Activated B cell treated with CpG ODN at 0.5 μM for 24 hours (primary cell): ENCODE data around the gene CDX1. TPM values are rescaled to one million over a fixed set of nuclear protein-coding genes. Genes with fewer than 3 reads are reported as not detected.

ENCODE experiments used
- ATAC-seq: fragments of 200-7000 bp; cut with Tn5 transposase; one replicate; pipeline ENCODE4 v1.10.0; 2021; ENCODE audit warnings: low read depth, mild to moderate bottlenecking, moderate library complexity
- CTCF ChIA-PET: fragments of 350-600 bp; sonication (Branson Sonifier 250); formaldehyde crosslinking; loops from one replicate; lab custom pipeline; 2021; ENCODE audit warnings: antibody characterized with exemption; lab: Charles Lee
- POLR2A ChIA-PET: fragments of 350-600 bp; sonication (Branson Sonifier 250); formaldehyde crosslinking; loops from one replicate; lab custom pipeline; 2021; ENCODE audit warnings: antibody characterized with exemption; lab: Charles Lee
- DNase-seq: peaks from one replicate; pipeline ENCODE4 v3.0.0; 2022
- H3K27ac Mint-ChIP-seq: one replicate; pipeline ENCODE4 v1.8.0; 2020; ENCODE audit warnings: mixed read lengths
- H3K27me3 Mint-ChIP-seq: one replicate; pipeline ENCODE4 v1.8.0; 2021; ENCODE audit warnings: mixed read lengths
- H3K36me3 Mint-ChIP-seq: one replicate; pipeline ENCODE4 v1.8.0; 2021; ENCODE audit warnings: low read depth, mixed read lengths
- H3K4me1 Mint-ChIP-seq: one replicate; pipeline ENCODE4 v1.8.0; 2021; ENCODE audit warnings: mixed read lengths
- H3K4me3 Mint-ChIP-seq: one replicate; pipeline ENCODE4 v1.8.0; 2020; ENCODE audit warnings: mild to moderate bottlenecking, mixed read lengths
- H3K9me3 Mint-ChIP-seq: one replicate; pipeline ENCODE4 v1.8.0; 2020; ENCODE audit warnings: mixed read lengths
- intact Hi-C: fragments of 100-400 bp; cut with micrococcal nuclease; formaldehyde crosslinking; loops from one replicate; pipeline ENCODE4 v1.15.1; 2024
- total RNA-seq: library from RNA; stranded (reverse); gene quantifications from 2 replicates; pipeline ENCODE4 v1.2.3, GENCODE V29; 2022
- TF ChIP-seq, protein P1 (sequence below): fragments of 200-600 bp; IDR thresholded peaks from one replicate; pipeline ENCODE4 v1.8.0; 2022; ENCODE audit warnings: antibody characterized with exemption, mild to moderate bottlenecking

The CDX1 gene
- total RNA-seq, 1 donor from 2014 or later = not detected

- CTCF ChIA-PET = interaction anchor here (1.1 kb wide), 1 partner anchor 87 kb away, joined by 6 read pairs; no protein-coding TSS in a partner anchor
- POLR2A ChIA-PET = no interaction called here
- Mint-ChIP-seq H3K4me1 (no peaks in the 10 kb centered on the region), H3K27ac (no peak overlapping the region), H3K36me3 (no peaks in the 10 kb centered on the region), H3K27me3 (peaks cover 2% of the 10 kb centered on the region), H3K9me3 (no peaks in the 10 kb centered on the region), H3K4me3 (no peak overlapping the region)
- DNase-seq (no peak), ATAC-seq (no peak)
- intact Hi-C loops = loop anchor here (10.0 kb wide), 1 partner anchor 297 kb away; no protein-coding TSS in a partner anchor
- TF ChIP-seq, protein P1, sequence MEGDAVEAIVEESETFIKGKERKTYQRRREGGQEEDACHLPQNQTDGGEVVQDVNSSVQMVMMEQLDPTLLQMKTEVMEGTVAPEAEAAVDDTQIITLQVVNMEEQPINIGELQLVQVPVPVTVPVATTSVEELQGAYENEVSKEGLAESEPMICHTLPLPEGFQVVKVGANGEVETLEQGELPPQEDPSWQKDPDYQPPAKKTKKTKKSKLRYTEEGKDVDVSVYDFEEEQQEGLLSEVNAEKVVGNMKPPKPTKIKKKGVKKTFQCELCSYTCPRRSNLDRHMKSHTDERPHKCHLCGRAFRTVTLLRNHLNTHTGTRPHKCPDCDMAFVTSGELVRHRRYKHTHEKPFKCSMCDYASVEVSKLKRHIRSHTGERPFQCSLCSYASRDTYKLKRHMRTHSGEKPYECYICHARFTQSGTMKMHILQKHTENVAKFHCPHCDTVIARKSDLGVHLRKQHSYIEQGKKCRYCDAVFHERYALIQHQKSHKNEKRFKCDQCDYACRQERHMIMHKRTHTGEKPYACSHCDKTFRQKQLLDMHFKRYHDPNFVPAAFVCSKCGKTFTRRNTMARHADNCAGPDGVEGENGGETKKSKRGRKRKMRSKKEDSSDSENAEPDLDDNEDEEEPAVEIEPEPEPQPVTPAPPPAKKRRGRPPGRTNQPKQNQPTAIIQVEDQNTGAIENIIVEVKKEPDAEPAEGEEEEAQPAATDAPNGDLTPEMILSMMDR = no peak
Observed at GRCh38 chr5:150131461-150131860, 35.1 kb upstream of the CDX1 start.

GRCh38 chr5:150131978-150132694, 34.4 kb upstream of the CDX1 start:
- H3K27me3 Mint-ChIP-seq = peaks cover 2% of the 10 kb centered on the region
- CTCF ChIA-PET = no interaction called here
- intact Hi-C loops = loop anchor here (10.0 kb wide), 1 partner anchor 297 kb away; no protein-coding TSS in a partner anchor
- DNase-seq = no peak
- POLR2A ChIA-PET = no interaction called here
- H3K4me3 Mint-ChIP-seq = no peak overlapping the region
- no peak overlapping the region for H3K27ac Mint-ChIP-seq
- H3K36me3 Mint-ChIP-seq = no peaks in the 10 kb centered on the region
- H3K9me3 Mint-ChIP-seq = no peaks in the 10 kb centered on the region
- no peak for ATAC-seq
- TF ChIP-seq, protein P1 = no peak
- H3K4me1 Mint-ChIP-seq = no peaks in the 10 kb centered on the region

GRCh38 chr5:150132740-150133139, 33.8 kb upstream of the CDX1 start:
- Mint-ChIP-seq H3K27ac (no peak overlapping the region), H3K4me1 (no peaks in the 10 kb centered on the region), H3K27me3 (peaks cover 2% of the 10 kb centered on the region), H3K4me3 (no peak overlapping the region), H3K9me3 (no peaks in the 10 kb centered on the region), H3K36me3 (no peaks in the 10 kb centered on the region)
- CTCF ChIA-PET = no interaction called here
- POLR2A ChIA-PET = no interaction called here
- TF ChIP-seq, protein P1 = no peak
- intact Hi-C loops = loop anchor here (10.0 kb wide), 1 partner anchor 298 kb away; no protein-coding TSS in a partner anchor
- no peak for DNase-seq
- no peak for ATAC-seq

- ChIA-PET CTCF (no interaction called here), POLR2A (no interaction called here)
- ATAC-seq = no peak
- peaks cover 2% of the 10 kb centered on the region for H3K27me3 Mint-ChIP-seq
- intact Hi-C loops = loop anchor here (10.0 kb wide), 1 partner anchor 299 kb away; no protein-coding TSS in a partner anchor
- no peak overlapping the region for H3K27ac Mint-ChIP-seq
- no peaks in the 10 kb centered on the region for H3K9me3 Mint-ChIP-seq
- no peaks in the 10 kb centered on the region for H3K4me1 Mint-ChIP-seq
- H3K36me3 Mint-ChIP-seq = no peaks in the 10 kb centered on the region
- no peak overlapping the region for H3K4me3 Mint-ChIP-seq
- TF ChIP-seq, protein P1 = no peak
- DNase-seq = no peak
Observed at GRCh38 chr5:150133581-150134197, 32.9 kb upstream of the CDX1 start.

DNA sequence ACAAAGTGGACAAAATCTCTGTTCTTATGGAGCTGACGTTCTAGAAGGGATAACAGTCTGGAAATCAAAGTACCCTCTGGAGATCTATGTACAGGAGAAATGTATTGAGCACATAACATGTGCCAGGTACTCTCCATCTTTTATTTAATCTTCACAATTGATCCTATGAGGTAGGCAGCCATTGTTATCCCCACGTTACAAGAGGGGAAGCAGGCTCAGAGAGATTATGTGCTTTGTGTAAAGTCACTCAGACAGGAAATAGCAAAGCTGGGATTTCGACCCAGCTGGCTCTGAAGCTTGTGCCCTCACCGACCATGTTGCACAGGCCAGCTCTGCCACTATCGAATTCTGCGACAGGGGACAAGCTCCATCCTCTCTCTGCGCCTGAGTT, 32.4 kb upstream of the CDX1 start:
- Mint-ChIP-seq H3K27me3 (peaks cover 2% of the 10 kb centered on the region), H3K36me3 (no peaks in the 10 kb centered on the region), H3K9me3 (no peaks in the 10 kb centered on the region), H3K4me1 (no peaks in the 10 kb centered on the region), H3K4me3 (no peak overlapping the region), H3K27ac (no peak overlapping the region)
- ATAC-seq = no peak
- intact Hi-C loops = loop anchor here (10.0 kb wide), 1 partner anchor 299 kb away; no protein-coding TSS in a partner anchor
- POLR2A ChIA-PET = no interaction called here
- no peak for DNase-seq
- CTCF ChIA-PET = no interaction called here
- TF ChIP-seq, protein P1 = no peak
